DMS153 treated with DMSO at 0.1 percent for 48 hours (cell line): ENCODE results near the gene STAC2.

Experiments used
- DNase-seq: peaks from one replicate; lab custom pipeline; 2025; ENCODE audit not compliant: unreplicated experiment; lab: John Stamatoyannopoulos, UW

Gene STAC2

GRCh38 chr17:39235555-39236449 lies 10.1 kb upstream of the STAC2 start:
- peak; percentile 57 for DNase-seq

- DNase-seq: no peak
Observed at GRCh38 chr17:39231591-39232551, 6.1 kb upstream of the STAC2 start.

GRCh38 chr17:39231091-39231561 lies 5.4 kb upstream of the STAC2 start:
- DNase-seq: no peak

- DNase-seq: no peak
Observed at GRCh38 chr17:39230361-39230760, 4.6 kb upstream of the STAC2 start.

GRCh38 chr17:39229274-39229913 lies 3.6 kb upstream of the STAC2 start:
- DNase-seq: no peak

GRCh38 chr17:39227364-39227919 lies 1.7 kb upstream of the STAC2 start:
- DNase-seq: no peak

- DNase-seq: no peak
Observed at GRCh38 chr17:39225959-39226683, 376 bp upstream of the STAC2 start.

- no peak for DNase-seq
Observed at GRCh38 chr17:39224778-39225307, 902 bp downstream of the STAC2 start.

GRCh38 chr17:39223907-39224777 lies 1.6 kb downstream of the STAC2 start:
- no peak for DNase-seq

GRCh38 chr17:39222866-39223834 lies 2.6 kb downstream of the STAC2 start:
- DNase-seq: no peak

- no peak for DNase-seq
Observed at GRCh38 chr17:39222151-39222550, 3.6 kb downstream of the STAC2 start.

- no peak for DNase-seq
Observed at GRCh38 chr17:39221572-39221971, 4.2 kb downstream of the STAC2 start.

- no peak for DNase-seq
Observed at GRCh38 chr17:39219647-39220154, 6.0 kb downstream of the STAC2 start.

- DNase-seq: no peak
Observed at GRCh38 chr17:39218906-39219305, 6.8 kb downstream of the STAC2 start.

- no peak for DNase-seq
Observed at GRCh38 chr17:39217734-39218369, 7.9 kb downstream of the STAC2 start.

GRCh38 chr17:39213852-39214251 lies 11.9 kb downstream of the STAC2 start:
- DNase-seq: no peak

- no peak for DNase-seq
Observed at GRCh38 chr17:39212841-39213480, 12.8 kb downstream of the STAC2 start.
